GM18526 (cell line): ENCODE measurements around the gene FGR.

ENCODE experiments used
- POLR2A ChIP-seq: IDR thresholded peaks from 3 replicates; pipeline ENCODE4 v1.6.1; 2011; ENCODE audit not compliant: insufficient read length; ENCODE audit errors: extremely low read depth

Gene FGR

GRCh38 chr1:27612718-27613117, 22.3 kb downstream of the FGR start:
- no peak for TF ChIP-seq POLR2A

DNA sequence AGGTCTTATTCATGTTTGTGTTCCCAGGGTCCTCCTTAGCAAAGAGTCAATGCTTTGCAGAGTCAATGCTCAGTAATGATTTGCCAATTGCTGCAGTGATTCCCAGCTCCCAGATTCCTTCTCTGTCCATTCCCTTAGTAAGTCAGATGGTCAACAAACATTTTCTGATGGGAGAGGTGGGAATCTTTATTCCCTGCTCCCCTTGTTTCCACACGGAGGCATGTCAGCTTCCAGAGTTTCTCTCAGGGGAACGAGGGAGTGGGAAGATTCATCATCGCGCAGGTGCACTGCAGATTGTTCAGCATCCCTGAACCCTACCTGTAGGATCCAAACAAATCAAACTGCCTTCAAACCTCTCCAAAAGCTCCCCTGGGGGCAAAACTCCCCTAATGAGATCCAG, 23.5 kb downstream of the FGR start:
- TF ChIP-seq POLR2A = no peak

GRCh38 chr1:27609618-27610240, 25.3 kb downstream of the FGR start:
- no peak for TF ChIP-seq POLR2A

GRCh38 chr1:27609210-27609555, 25.8 kb downstream of the FGR start:
- no peak for TF ChIP-seq POLR2A

DNA sequence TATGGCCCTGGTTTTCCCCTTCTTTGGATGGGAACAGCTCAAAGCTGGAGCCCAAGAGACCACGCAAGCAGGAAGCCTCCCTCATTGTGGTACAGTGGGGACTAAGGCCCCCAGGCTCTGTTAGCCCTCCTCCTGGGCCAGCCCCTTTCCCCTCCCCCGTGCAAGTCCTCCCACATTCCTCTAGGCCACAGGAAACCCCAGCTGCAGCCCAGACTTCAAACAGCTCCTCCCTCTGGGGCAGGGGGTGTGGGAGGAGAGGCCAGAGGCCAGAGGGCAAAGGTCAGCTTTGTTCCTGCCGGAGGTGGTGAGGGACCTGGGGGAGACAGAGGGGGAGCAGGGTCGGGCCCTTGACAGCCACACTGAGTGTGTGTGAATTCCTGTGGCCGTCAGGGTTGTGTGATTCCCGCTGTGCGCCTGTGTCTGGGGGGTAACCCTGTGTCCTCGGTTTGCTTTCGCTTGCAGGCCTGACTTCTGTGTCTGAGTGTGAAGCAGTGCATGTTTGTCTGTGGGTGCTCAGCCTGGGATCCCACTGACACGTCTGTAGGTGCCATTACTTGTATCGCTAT, 27.7 kb downstream of the FGR start:
- no peak for TF ChIP-seq POLR2A

- no peak for TF ChIP-seq POLR2A
Measured at GRCh38 chr1:27606708-27607238, 28.2 kb downstream of the FGR start.

GRCh38 chr1:27605796-27606707, 28.9 kb downstream of the FGR start:
- no peak for TF ChIP-seq POLR2A

DNA sequence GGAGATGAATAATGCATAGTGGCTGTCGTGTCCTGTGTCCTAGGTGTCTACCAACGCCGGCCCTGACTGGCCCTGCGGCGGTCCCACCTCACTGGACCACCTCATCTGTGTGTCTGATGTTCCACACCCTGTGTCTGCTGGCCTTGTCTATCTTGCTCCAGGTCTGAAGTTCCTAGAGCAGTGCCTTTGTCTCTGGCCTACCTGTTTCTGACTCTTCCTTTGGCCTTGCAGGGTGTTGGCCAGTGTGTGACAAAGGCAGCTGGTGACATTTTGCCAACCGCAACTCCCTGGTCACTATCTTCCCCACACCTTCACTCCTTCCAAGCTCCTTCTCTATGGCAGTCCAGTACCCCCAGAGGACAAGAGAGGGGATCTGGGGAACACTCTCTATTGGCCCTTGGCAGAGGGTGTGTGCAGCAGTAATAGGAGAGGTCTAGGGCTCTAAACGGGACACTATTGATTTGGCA, 29.7 kb downstream of the FGR start:
- no peak for TF ChIP-seq POLR2A

DNA sequence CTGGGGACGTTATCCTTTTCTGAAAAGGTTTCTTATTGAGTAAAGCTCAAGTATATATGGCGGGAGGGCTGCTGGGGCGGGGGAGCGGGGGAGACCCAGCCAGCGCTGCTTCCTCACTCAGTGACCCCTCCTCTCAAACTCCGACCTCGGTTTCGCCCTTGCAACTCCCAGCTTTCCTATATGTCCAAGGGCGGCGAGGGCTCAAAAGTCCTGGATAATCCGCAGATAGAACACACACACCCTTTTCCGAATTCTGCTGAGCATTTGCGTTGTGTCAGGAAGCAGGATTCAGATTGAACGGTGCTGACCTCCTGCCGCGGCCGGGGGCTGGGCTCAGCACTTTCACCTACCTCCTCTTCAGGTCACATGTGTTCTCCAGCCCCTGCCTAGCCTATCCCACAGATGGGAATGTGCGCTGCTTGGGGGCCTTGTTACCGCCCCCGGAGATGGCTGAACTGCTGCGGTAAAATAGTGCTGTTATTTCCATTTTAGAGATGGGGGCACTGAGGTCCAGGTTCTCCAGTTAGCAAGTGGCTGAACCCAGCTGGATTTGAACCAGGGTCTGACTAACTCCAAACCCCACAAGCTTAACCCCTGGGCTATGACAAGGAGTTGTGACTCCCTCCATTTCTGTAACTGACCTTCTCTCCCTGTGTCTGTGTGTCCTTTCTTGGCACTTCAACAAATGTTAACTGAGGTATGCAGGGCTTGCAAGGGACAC, 30.2 kb downstream of the FGR start:
- no peak for TF ChIP-seq POLR2A

DNA sequence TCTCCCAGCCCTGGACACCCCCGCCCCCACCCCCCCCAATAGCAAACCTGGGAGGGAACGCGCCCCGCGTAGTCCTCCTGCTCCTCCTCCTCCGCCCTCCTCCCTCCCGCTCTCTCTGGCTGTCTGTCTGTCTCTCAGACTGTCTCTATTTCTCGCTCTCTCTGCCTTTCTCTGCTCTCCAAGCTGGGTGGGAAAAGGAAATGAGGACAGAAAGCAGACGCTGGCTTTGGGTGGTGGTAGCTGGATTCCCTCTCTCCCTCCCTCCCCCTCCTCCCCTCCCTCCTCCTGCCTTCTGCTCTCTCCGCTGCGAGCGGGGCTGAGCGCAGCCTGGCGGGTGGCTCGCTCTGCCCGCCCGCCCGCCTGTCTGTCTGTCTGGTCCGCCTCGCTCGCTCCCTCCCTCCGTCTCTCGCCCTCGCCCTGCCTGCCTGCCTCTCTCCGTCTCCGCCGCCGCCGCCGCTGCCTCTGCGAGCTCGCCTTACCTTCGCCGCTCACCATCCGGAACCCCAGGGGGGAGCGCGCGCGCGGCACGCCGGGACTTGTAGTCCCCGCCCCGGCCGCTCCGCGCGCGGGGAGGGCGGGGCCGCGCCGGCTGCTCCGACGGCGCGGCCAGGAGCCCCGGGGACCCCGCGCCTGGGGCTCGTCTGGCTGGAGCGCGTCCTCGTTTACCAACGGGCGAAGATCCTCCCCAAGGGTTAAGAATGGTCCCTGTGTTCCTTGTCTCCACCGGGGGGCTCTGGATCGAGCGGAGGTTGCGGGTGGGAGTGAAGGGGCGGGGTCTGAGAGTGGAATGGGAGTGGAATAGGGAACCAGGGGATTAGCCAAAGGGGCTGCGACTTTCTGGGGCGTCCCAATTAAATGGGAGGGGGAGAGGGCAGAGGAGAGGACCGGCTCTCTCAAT, 31.1 kb downstream of the FGR start, which contains the start of gene AHDC1:
Gene AHDC1 (minus strand): TSS at position 464 of the 898 bp plus-strand sequence. CDS start 52,029 bp downstream, outside the sequence.
- TF ChIP-seq POLR2A = peak; percentile 78

DNA sequence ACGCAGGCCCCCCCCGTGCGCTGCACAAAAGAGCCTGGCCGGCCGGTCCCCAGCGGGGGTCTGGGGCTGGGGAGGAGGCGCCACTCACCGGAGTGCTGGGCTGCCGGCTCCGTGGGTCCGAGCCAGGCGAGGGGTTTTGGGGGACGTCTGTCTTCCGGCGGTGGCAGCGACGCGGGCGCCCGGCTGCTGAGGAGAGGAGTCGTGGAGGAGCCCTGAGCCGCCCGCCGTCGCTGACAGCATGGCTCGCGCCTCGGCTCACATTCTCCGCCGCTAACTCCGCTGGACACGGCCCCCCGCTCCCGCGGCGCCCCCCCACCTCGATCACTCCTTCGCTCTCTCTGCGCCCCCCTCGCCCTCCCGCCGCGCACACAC, 31.7 kb downstream of the FGR start:
- no peak for TF ChIP-seq POLR2A

- TF ChIP-seq POLR2A = no peak
Measured at GRCh38 chr1:27602462-27603308, 32.3 kb downstream of the FGR start.

DNA sequence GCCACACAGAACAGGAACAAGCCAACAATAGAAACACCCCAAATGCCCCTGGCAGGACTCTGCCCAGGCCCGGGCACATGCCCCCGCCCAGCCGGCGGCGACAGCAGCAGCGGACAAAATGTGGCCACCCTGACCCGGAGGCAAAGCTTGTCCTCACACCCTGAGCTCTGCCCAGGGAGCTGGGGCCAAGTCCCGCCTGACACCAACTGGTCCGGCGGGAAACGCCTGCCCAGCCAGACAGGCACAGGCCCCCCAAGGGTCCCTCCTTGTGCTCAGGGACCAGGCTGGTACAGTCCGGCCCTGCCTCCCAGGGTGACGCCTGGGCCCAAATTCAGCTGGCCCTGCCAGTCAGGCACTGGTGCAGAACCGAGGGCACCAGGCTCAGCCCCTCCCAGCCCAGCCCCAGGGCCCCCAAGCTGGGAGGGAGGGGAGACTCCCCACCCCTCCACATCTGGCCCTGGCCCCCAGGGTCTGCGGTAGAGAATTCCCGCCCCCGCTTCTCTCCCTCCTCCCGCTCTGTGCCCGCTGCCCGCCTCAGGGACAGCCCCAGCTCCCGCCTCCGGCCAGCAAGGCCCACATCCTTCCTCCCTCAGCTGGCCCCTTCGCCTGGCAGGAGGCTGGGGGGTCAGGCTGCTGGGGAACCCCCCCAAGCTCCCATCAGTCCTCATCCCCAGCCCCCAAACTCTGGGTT, 33.1 kb downstream of the FGR start:
- TF ChIP-seq POLR2A = no peak

DNA sequence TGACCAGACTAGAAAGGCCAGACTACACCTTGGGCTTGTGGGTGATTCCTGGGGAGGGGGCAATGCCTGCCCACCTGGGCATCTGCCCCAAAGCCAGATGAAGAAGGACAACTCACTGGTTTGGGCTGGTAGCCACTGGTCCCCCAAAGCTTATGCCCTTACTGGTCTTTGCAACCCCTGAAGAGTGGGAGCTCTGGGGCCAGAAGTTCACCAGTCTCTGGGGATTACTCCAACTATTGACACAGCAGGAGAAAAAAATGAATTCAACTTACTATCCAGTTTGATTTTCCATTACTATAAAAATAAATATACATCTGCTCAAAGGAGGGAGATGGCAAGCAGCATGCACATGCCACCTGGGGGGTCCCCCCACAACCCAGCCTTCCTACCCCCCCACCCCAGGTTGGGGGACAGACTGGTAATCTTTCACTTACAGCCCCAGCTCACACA, 33.6 kb downstream of the FGR start:
- TF ChIP-seq POLR2A = no peak
